B cell (primary cell): ENCODE results near the gene CYB561D1. TPM values are rescaled to one million over a fixed set of nuclear protein-coding genes. Genes with fewer than 3 reads are reported as not detected.

Source experiments
- ATAC-seq: fragments of 200-7000 bp; cut with Tn5 transposase; one replicate; pipeline ENCODE4 v1.10.0; 2021; ENCODE audit warnings: low read depth, mild to moderate bottlenecking, moderate number of reproducible peaks, moderate library complexity
- CTCF ChIA-PET: fragments of 350-600 bp; sonication (Branson Sonifier 250); formaldehyde crosslinking; loops from one replicate; lab custom pipeline; 2021; ENCODE audit warnings: antibody characterized with exemption, inconsistent platforms; lab: Charles Lee
- POLR2A ChIA-PET: fragments of 350-600 bp; sonication (Branson Sonifier 250); formaldehyde crosslinking; loops from one replicate; lab custom pipeline; 2021; ENCODE audit warnings: antibody characterized with exemption; lab: Charles Lee
- DNase-seq: peaks from one replicate; pipeline ENCODE4 v3.0.0; 2013
- H2AFZ ChIP-seq: 2 replicates; pipeline ENCODE4 v1.6.1; 2012; ENCODE audit warnings: mild to moderate bottlenecking, low read depth, low read length; ENCODE audit not compliant: insufficient read depth, poor library complexity, severe bottlenecking
- H3K27ac ChIP-seq, 2 donors: 1 replicate in 1 of 2; 2 replicates in 1 of 2; pipeline ENCODE4 v1.5.1; 2012 to 2013; ENCODE audit warnings: low read length in 2 of 2, mild to moderate bottlenecking in 2 of 2, moderate library complexity in 1 of 2
- H3K27me3 ChIP-seq, 4 experiments: fragments of 200-600 bp in 1 of 4; sonication (generic) in 1 of 4; replicated peaks in 1 of 4; 1 replicate in 2 of 4; 2 replicates in 2 of 4; pipeline versions ENCODE4 v1.6.1 to v1.7.0; 2013 to 2016; ENCODE audit warnings: low read length in 3 of 4, mild to moderate bottlenecking in 2 of 4, mixed read lengths in 1 of 4, moderate library complexity in 1 of 4; ENCODE audit not compliant: insufficient read depth in 4 of 4, control insufficient read depth in 3 of 4; ENCODE audit errors: control extremely low read depth in 1 of 4
- H3K36me3 ChIP-seq, 2 experiments: replicated peaks in 1 of 2; 1 replicate in 1 of 2; 2 replicates in 1 of 2; pipeline versions ENCODE4 v1.6.1 to v1.7.1; 2013; ENCODE audit warnings: low read length in 1 of 2; ENCODE audit not compliant: insufficient read depth in 2 of 2, control insufficient read depth in 1 of 2; ENCODE audit errors: control extremely low read depth in 1 of 2, extremely low read depth in 1 of 2
- H3K4me1 ChIP-seq, 2 donors: fragments of 200-600 bp in 1 of 2; sonication (generic) in 1 of 2; 1 replicate in 1 of 2; 2 replicates in 1 of 2; pipeline versions ENCODE4 v1.5.1 to v1.6.1; 2013 to 2017; ENCODE audit warnings: low read length in 2 of 2; ENCODE audit not compliant: control insufficient read depth in 2 of 2, insufficient read depth in 2 of 2
- H3K4me2 ChIP-seq: replicated peaks from 2 replicates; pipeline ENCODE3; 2012; ENCODE audit warnings: mild to moderate bottlenecking, low read depth, low read length; ENCODE audit not compliant: poor library complexity, severe bottlenecking
- H3K4me3 ChIP-seq, 5 experiments: fragments of 200-600 bp in 1 of 5; sonication (generic) in 1 of 5; 1 replicate in 3 of 5; 2 replicates in 2 of 5; pipeline versions ENCODE4 v1.5.1 to v1.7.0; 2011 to 2016; ENCODE audit warnings: low read length in 4 of 5, mild to moderate bottlenecking in 4 of 5, low read depth in 2 of 5, control low read depth in 1 of 5, moderate library complexity in 1 of 5; ENCODE audit not compliant: insufficient read depth in 1 of 5; ENCODE audit errors: control extremely low read depth in 1 of 5, extremely low read depth in 1 of 5
- H3K79me2 ChIP-seq: fragments of 200-600 bp; sonication (generic); one replicate; pipeline ENCODE4 v1.6.0; 2016; ENCODE audit warnings: low read length; ENCODE audit not compliant: control insufficient read depth, insufficient read depth
- H3K9ac ChIP-seq: fragments of 200-600 bp; sonication (generic); 2 replicates; pipeline ENCODE4 v1.6.1; 2017; ENCODE audit warnings: mild to moderate bottlenecking, low read length, moderate library complexity
- H3K9me3 ChIP-seq, 3 donors: one replicate each; pipeline versions ENCODE4 v1.6.1 to v1.7.1; 2013; ENCODE audit warnings: low read length in 2 of 3; ENCODE audit not compliant: control insufficient read depth in 2 of 3, insufficient read depth in 1 of 3; ENCODE audit errors: control extremely low read depth in 1 of 3
- H4K20me1 ChIP-seq: 2 replicates; pipeline ENCODE4 v1.6.0; 2012; ENCODE audit warnings: mild to moderate bottlenecking, low read length; ENCODE audit not compliant: insufficient read depth, control insufficient read depth, poor library complexity, severe bottlenecking
- H3K27ac Mint-ChIP-seq: one replicate; pipeline ENCODE4 v1.8.0; 2021; ENCODE audit warnings: mixed read lengths
- H3K27me3 Mint-ChIP-seq: one replicate; pipeline ENCODE4 v1.8.0; 2021; ENCODE audit warnings: mixed read lengths
- H3K4me1 Mint-ChIP-seq: one replicate; pipeline ENCODE4 v1.8.0; 2021; ENCODE audit warnings: mixed read lengths
- H3K4me3 Mint-ChIP-seq: one replicate; pipeline ENCODE4 v1.8.0; 2021; ENCODE audit warnings: mixed read lengths
- H3K9me3 Mint-ChIP-seq: one replicate; pipeline ENCODE4 v1.8.0; 2022; ENCODE audit warnings: mixed read lengths; ENCODE audit not compliant: insufficient read depth
- EZH2 ChIP-seq: IDR thresholded peaks from 2 replicates; pipeline ENCODE4 v1.6.1; 2012; ENCODE audit warnings: borderline replicate concordance, low read depth, mild to moderate bottlenecking, moderate library complexity, low read length; ENCODE audit not compliant: insufficient read depth, poor library complexity, severe bottlenecking
- WGBS: methylation state at CpG from one replicate; pipeline ENCODE4 v1.1.5; 2013; ENCODE audit warnings: missing lambda C conversion rate; ENCODE audit not compliant: insufficient coverage; 5-methylcytosine and 5-hydroxymethylcytosine counted together
- intact Hi-C: fragments of 100-400 bp; cut with micrococcal nuclease; formaldehyde crosslinking; loops from one replicate; pipeline ENCODE4 v1.10.0; 2022
- polyA plus RNA-seq: library from polyadenylated mRNA; depleted of rRNA; stranded (reverse); fragments of >200 nt; gene quantifications from 2 replicates; pipeline ENCODE4 v1.2.3, GENCODE V29; 2012
- total RNA-seq, 2 donors: library from RNA; stranded (reverse); fragments of 120-200 nt in 1 of 2; gene quantifications; 1 replicate in 1 of 2; 2 replicates in 1 of 2; pipeline versions ENCODE4 v1.2.3 to v1.2.4, GENCODE V29; 2013 to 2022
- TF ChIP-seq, protein P1 (sequence below): fragments of 200-600 bp; IDR thresholded peaks from one replicate; pipeline ENCODE4 v1.8.0; 2022; ENCODE audit warnings: antibody characterized with exemption, mild to moderate bottlenecking

CYB561D1 gene
- total and polyA plus RNA-seq, 2 donors (not counting 1 experiment from before 2014, with no cell fraction given) = 16.1 to 28.0 TPM

DNA sequence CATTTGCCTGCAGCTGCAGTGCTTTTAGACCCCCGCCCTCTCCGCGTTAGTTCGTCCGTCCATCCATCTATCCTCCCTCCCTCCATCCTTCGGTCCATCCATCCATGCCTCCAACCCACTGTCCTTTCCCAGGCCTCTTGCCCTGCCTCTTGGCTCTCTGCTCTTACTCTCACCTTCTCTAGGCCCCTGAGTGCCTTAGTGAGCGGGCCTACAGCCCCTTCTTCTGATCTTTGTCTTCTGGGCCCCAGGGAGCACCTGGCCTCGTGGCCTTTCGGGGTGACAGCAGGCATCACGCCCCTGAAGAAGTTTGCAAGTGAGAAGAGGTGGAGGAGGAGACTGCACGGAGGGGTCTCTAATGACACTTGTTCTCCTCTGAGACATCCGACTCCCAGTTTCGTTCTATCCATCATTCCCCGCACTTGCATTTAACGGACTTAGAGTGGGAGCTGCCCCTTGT, 9.3 kb upstream of the CYB561D1 start:
- Histone ChIP-seq H3K27ac (peak overlapping the region in 1 of 2 donors; percentile 92), H3K79me2 (peaks cover 24% of the 10 kb centered on the region), H4K20me1 (no peaks in the 10 kb centered on the region), H3K4me1 (peaks cover 12 to 23% of the 10 kb centered on the region in 2 donors), H3K9me3 (no peaks in the 10 kb centered on the region), H3K4me3 (peak overlapping the region; percentile 51 to 82 (median 73)), H3K4me2 (peak overlapping the region; percentile 91), H3K36me3 (peaks cover 0 to 8% of the 10 kb centered on the region in 2 experiments), H2AFZ (peak overlapping the region; percentile 90), H3K27me3 (peaks cover 0 to 10% (median 4%) of the 10 kb centered on the region in 4 experiments), H3K9ac (peak overlapping the region; percentile 69)
- no peak for ATAC-seq
- TF ChIP-seq EZH2 = no peak
- TF ChIP-seq, protein P1, sequence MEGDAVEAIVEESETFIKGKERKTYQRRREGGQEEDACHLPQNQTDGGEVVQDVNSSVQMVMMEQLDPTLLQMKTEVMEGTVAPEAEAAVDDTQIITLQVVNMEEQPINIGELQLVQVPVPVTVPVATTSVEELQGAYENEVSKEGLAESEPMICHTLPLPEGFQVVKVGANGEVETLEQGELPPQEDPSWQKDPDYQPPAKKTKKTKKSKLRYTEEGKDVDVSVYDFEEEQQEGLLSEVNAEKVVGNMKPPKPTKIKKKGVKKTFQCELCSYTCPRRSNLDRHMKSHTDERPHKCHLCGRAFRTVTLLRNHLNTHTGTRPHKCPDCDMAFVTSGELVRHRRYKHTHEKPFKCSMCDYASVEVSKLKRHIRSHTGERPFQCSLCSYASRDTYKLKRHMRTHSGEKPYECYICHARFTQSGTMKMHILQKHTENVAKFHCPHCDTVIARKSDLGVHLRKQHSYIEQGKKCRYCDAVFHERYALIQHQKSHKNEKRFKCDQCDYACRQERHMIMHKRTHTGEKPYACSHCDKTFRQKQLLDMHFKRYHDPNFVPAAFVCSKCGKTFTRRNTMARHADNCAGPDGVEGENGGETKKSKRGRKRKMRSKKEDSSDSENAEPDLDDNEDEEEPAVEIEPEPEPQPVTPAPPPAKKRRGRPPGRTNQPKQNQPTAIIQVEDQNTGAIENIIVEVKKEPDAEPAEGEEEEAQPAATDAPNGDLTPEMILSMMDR = no peak
- Mint-ChIP-seq H3K4me3 (peak overlapping the region; percentile 96), H3K27ac (peak overlapping the region; percentile 88), H3K4me1 (peaks cover 28% of the 10 kb centered on the region), H3K27me3 (peaks cover 14% of the 10 kb centered on the region), H3K9me3 (no peaks in the 10 kb centered on the region)
- intact Hi-C loops = loop anchor here (5.0 to 10.0 kb wide), 3 partner anchors 133 to 923 kb away; partner anchors contain the start of genes AMPD2, GNAT2, GSTM4 and LAMTOR5
- DNase-seq = no peak
- ChIA-PET POLR2A (interaction anchor here (0.6 to 1.6 kb wide), 5 partner anchors 10 to 500 kb away, joined by 3 to 8 read pairs (median 5); partner anchors contain the start of genes CYB561D1 and GNAI3), CTCF (interaction anchor here (1.3 to 37.9 kb wide), 4 partner anchors 9 to 501 kb away, joined by 4 to 926 read pairs (median 26); partner anchors contain the start of genes AHCYL1, CYB561D1 and GPR61)
- WGBS = 22% methylated on average over 10 of the region's 15 CpGs

DNA sequence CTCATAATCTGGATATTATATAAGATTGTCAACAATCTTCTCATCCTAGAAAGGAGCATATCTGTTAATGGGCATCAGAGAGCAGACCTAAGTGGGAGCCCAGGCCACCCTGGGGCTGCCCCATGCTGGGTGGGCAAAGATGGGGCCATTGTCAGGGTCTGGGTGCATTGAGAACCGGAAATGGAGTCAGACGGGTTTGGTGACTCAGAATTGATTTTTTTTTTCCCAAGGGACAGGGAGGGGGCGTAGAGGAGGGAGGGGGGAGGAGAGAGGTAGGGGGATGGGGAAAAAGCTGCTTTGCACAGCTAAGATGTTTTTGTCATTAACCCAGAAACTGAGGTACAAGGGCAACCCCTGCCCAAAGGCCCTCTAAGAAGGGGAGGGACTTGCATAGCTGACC, 8.9 kb upstream of the CYB561D1 start:
- Mint-ChIP-seq H3K27ac (peak overlapping the region; percentile 88), H3K4me1 (peaks cover 28% of the 10 kb centered on the region), H3K4me3 (peak overlapping the region; percentile 96), H3K27me3 (peaks cover 11% of the 10 kb centered on the region), H3K9me3 (no peaks in the 10 kb centered on the region)
- intact Hi-C loops = loop anchor here (10.0 kb wide), 1 partner anchor 170 kb away; the partner anchor contains the start of gene GSTM4
- DNase-seq (no peak), ATAC-seq (no peak)
- TF ChIP-seq, protein P1 = no peak
- TF ChIP-seq EZH2 = no peak
- Histone ChIP-seq H4K20me1 (no peaks in the 10 kb centered on the region), H3K9ac (no peak overlapping the region), H3K27me3 (peaks cover 0 to 10% (median 2%) of the 10 kb centered on the region in 4 experiments), H3K4me1 (peaks cover 12 to 23% of the 10 kb centered on the region in 2 donors), H3K36me3 (peaks cover 0 to 12% of the 10 kb centered on the region in 2 experiments), H3K4me3 (no peak overlapping the region), H2AFZ (peak overlapping the region; percentile 90), H3K27ac (no peak overlapping the region), H3K79me2 (peaks cover 24% of the 10 kb centered on the region), H3K9me3 (no peaks in the 10 kb centered on the region), H3K4me2 (peak overlapping the region; percentile 91)
- 17% methylated on average over 2 of the region's 3 CpGs for WGBS
- POLR2A ChIA-PET = interaction anchor here (0.7 to 1.0 kb wide), 2 partner anchors 171 to 499 kb away, joined by 3 to 4 read pairs; partner anchors contain the start of gene GSTM4
- CTCF ChIA-PET = interaction anchor here (0.7 to 37.9 kb wide), 3 partner anchors 8 to 220 kb away, joined by 3 to 926 read pairs (median 46); partner anchors contain the start of genes CYB561D1 and GPR61
